Measurements from ENCODE around the gene OR10C1.

The OR10C1 gene

GRCh38 chr6:29487660-29488059 is 48.6 kb downstream of the OR10C1 start, which contains the start of gene MAS1L:
Gene MAS1L, minus strand, starts transcription at chr6:29487956. Its CDS starts 54 bp downstream, at chr6:29487902.
- TF ChIP-seq CTCF (IDR thresholded peaks at IDR 0.05; ENCODE audit: low read depth, low read length), result no peak
- DNase-seq (ENCODE audit: extremely low read depth, low read depth), result no peak

DNA sequence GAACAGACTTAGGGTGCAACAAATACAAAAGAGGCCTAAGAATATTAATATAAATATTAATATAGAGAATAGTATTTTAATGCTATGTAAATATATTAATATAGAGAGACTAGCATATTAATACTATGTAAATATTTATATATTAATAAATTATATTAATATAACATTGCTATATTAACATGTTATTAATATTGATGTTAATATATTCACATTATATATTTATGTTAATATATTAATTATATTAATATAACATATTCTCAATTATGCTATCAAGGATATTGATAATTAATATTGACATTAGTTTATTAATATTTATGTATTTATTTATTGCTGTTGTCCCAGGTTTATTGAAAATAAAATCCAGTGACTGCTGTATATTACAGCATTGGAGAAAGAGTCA is 49.8 kb downstream of the OR10C1 start:
- no peak for DNase-seq (ENCODE audit: extremely low read depth, low read depth)
- TF ChIP-seq CTCF (IDR thresholded peaks at IDR 0.05; ENCODE audit: low read depth, low read length), result no peak

- TF ChIP-seq CTCF (IDR thresholded peaks at IDR 0.05; ENCODE audit: low read depth, low read length), result no peak
- DNase-seq (ENCODE audit: extremely low read depth, low read depth), result no peak
These were observed 50.2 kb downstream of the OR10C1 start for GRCh38 chr6:29489286-29489685.

DNA sequence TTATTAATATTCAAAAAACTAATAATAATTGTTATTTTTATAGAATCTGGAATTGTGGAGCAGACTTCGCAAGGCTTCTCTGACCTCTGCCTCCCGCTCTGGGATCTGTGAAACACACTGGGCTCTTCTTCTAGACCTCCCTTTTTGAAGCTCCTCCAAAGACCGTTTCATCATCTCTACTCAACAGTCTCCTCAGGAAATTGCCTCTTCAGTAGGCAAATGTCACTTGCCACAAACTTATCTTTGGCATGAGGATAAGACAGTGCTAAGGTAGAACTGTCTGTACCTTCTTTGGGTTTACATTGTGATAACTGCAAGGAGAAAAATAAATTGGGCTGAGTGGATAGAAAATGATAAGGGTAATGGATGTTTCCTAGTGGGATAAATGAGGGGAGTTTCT is 50.9 kb downstream of the OR10C1 start:
- TF ChIP-seq CTCF (IDR thresholded peaks at IDR 0.05; ENCODE audit: low read depth, low read length), result no peak
- DNase-seq (ENCODE audit: extremely low read depth, low read depth), result no peak

DNA sequence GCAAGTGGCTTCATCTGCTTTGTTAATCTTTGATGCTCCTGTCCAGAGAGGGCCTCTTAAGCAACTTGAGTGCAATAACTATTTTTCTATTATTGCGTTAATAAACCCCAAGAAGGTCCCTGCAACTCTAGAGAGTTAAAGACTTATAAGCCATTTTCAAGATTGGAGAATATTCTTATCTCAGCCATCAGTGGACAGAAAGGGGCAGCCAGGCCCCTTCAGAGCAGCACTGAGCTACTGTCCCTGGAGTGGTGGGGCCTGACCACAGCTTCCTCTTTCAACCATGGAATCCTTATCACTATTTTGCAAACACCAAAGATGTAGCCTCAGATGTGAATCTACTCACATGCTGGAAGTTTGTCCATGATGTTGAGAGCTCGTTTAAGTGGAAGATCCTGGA is 51.4 kb downstream of the OR10C1 start:
- DNase-seq (ENCODE audit: extremely low read depth, low read depth), result no peak

More for the DNA sequence above, 51.4 kb downstream of the OR10C1 start:
- TF ChIP-seq CTCF (IDR thresholded peaks at IDR 0.05; ENCODE audit: low read depth, low read length), result no peak

Measured in AG09319 (cell line).